Muscle of back (tissue), 11 donors: ENCODE results near the gene SETD5. TPM values are rescaled to one million over a fixed set of nuclear protein-coding genes. Genes with fewer than 3 reads are reported as not detected.
A peak's percentile ranks its signal among the peaks of the same experiment; 100 is the strongest.

Experiments
- DNase-seq, 3 donors: peaks; one replicate each; pipeline versions ENCODE4 v3.0.0 to v3.0.0-alpha.2; 2013
- polyA plus RNA-seq, 10 donors: library from polyadenylated mRNA; unstranded; fragments of 120-200 nt; gene quantifications; one replicate each; pipeline ENCODE4 v1.2.1, GENCODE V29; 2013; ENCODE audit not compliant: insufficient read length in 10 of 10

Gene SETD5
- polyA plus RNA-seq, 10 donors: 78.5 to 150 (median 98.1) TPM

DNA sequence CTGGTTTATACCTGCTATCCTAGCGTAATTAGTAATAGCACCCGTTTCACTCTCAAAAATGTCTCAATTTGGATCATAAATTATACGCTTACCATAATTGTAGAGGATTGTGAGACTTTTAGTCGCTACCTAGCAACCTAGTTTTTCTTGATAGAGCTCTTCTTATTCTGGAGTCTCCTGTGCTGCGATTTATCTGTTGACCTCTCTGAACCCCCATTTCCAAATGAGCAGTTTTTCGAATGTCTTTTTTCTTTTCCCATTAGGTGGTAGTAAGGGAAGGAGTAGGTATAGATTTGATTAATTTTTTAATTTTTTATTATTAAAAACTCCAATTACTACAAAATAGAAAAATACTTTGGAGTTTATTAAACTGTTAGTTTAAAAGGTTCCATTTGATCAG is 10.6 kb downstream of the SETD5 start:
- DNase-seq: no peak

GRCh38 chr3:9408546-9408945 is 11.1 kb downstream of the SETD5 start:
- DNase-seq: no peak

GRCh38 chr3:9409981-9410854 is 12.8 kb downstream of the SETD5 start:
- no peak for DNase-seq

- DNase-seq: no peak
These were observed 13.9 kb downstream of the SETD5 start for GRCh38 chr3:9411302-9411701.

DNA sequence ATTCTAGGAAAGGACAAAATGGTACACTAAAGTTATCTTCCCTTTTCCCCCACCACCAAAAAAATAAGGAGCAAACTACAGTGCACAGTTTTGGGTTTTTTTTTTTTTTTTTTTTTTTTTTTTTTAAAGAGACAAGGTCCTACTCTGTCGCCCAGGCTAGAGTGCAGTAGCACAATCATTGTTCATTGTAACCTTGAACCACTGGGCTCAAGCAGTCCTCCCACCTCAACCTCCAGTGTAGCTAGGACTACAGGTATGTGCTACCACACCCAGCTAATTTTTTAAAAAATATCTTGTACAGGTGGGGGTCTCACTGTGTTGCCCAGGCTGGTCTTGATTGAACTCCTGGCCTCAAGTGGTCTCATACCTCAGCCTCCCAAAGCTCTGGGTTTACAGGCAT is 14.9 kb downstream of the SETD5 start:
- no peak for DNase-seq

DNA sequence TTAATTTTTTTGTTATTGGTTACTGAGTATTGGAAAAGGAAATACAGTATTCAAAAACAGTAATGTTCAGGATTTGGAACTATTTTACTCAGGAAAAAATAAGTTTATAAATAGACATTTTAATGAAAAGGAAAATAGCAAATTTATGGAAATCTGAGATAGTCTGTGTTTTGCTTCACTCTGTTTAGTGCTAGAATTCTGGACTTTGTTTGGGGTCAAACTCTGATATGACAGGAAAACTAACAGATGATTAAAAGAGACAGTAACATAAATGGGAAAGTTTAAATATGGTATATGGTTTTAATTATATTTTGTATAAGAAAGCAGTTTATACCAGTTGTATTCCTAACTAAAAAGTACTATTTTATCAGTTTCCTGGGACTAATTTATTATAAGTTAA is 17.4 kb downstream of the SETD5 start:
- no peak for DNase-seq

DNA sequence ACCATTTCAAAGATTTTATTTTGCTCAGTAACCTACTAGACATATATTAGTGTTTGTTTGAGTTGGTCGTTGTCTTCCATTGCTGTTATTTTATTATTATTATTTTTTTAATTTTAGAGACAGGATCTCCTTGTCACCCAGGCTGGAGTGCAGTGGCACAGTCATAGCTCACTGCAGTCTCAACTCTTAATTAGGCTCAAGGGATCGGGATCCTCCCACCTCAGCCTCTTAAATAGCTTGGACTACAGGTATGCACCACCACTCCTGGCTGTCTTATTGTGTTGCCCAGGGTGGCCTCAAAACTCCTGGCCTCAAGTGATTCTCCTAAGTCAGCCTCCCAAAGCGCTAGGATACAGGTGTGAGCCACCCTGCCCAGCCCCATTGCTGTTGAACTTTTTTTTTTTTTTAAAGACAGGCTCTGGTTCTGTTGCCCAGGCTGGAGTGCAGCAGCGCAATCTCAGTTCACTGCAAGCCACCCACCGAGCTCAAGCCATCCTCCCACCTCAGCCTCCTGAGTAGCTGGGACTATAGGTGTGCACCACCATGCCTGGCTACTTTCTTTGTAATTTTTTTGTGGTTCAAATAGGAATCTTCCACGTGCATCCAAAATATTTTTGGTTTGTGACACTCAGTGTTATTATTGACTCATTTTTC is 18.2 kb downstream of the SETD5 start:
- no peak for DNase-seq

DNA sequence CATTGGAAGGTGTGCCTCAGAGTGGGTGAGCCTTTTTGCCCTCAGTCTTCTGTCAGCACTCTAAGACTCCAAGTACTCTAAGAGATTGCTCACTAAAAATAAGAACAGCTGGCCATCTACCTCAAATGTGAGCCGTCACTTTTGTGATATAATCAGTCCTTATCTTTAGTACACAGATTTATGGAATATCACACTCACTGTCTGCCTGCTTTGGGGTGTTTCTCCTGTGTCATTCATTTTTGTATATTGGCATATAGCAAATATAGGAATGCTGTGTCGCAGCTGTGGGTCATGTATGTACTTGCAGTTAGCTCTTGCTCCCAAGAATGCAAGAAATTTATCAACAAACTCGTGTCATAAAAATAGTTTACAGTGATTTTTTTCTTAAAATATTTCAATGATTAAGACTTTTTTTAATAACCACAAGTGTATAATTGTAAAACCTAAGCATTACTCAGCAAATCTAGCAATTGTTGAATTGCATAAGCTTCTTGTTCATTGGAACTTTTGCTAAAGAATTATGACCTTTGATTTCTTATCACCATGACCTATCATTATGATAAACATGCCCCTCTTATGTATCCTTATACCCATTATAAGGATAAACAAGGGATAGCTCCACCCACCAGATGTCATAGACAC is 18.8 kb downstream of the SETD5 start:
- no peak for DNase-seq

DNA sequence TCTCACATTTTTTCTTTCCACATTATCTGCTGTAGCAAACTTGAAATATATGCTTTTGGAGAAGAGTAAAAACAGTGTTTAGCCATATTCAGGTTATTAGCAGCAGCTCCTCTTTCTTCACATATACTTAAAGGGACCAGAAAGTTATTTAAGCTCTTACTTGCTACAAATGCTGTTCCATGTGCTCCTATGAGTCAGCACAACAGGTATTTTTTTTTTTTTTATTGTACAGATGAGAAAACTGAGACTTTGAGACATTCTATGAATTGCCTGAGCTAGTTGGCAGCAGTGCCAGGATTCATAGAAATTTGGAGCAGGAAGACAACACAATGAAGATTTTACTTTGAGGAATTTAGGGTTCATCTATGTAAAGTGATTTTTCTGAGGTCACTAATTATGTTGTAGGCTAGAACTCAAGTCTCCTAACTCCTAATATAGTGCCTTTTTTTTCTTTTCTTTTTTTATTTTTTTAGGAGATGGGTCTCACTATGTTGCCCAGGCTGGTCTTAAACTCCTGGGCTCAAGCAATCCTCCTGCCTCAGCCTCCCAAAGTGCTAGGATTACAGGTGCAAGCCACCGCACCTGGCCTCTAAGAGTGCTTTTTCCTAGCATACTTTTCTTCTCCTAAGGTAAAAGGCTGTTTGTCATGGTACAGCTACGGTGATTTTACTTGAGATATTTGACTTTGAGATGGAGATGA is 23.6 kb downstream of the SETD5 start:
- no peak for DNase-seq

- peak; percentile 98 for DNase-seq
These were observed 25.5 kb downstream of the SETD5 start for GRCh38 chr3:9422712-9423424.

DNA sequence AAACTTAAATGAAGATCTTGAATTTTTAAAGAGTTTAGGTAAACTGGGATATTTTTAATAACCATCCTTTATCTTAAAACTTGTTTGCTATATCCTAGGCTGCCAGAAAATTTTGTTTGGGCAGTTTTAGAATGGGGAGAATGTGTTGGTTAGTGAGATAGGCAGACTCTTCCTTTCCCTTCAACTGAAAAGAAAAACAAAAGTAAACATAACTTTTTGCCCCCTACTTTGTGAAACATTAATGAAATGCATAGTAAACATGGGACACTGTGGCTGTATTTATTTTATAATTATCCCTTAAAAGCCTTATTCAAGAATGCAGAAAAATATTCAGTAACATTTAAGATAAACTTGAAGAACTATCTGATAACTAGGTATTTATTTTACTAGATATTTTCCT is 31.0 kb downstream of the SETD5 start:
- no peak for DNase-seq

GRCh38 chr3:9430733-9431132 is 33.3 kb downstream of the SETD5 start:
- DNase-seq: no peak

DNA sequence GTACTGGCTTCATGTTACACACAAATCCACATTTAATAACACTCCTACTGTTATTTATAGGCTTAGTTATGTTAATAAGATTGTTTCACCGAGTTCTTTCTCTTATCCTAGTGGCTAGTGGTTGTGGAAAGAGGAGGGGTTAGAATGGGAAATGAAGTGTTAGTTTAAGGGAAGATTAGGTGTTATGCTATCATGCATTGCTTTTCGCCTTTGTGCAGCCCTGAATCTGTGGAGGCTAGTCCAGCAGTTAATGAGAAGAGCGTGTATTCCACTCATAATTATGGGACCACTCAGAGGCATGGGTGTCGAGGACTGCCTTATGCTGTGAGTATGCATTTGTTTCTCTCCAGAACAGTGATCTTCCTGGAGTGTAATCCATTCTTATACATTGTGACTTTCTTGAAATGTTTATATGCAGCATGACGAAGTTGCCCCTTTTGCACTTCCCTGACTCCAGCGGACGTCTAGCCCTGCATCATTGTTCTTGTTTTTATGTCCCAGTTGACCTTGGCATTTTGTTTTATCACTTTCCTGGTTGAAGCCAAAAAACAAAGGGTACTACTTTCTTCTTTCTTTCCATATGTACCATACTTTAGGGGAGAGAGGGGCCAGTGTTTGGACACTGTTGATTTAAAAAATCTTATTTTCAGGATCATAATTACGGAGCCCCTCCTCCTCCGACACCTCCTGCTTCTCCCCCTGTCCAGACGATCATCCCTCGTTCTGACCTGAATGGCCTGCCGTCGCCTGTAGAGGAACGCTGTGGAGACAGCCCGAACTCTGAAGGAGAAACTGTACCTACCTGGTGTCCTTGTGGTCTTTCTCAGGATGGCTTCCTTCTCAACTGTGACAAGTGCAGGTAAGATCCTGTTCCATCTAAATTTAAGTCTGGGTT is 36.5 kb downstream of the SETD5 start:
- DNase-seq: no peak

- DNase-seq: no peak
These were observed 37.9 kb downstream of the SETD5 start for GRCh38 chr3:9435316-9435715.

GRCh38 chr3:9439331-9439730 is 41.9 kb downstream of the SETD5 start:
- no peak for DNase-seq

DNA sequence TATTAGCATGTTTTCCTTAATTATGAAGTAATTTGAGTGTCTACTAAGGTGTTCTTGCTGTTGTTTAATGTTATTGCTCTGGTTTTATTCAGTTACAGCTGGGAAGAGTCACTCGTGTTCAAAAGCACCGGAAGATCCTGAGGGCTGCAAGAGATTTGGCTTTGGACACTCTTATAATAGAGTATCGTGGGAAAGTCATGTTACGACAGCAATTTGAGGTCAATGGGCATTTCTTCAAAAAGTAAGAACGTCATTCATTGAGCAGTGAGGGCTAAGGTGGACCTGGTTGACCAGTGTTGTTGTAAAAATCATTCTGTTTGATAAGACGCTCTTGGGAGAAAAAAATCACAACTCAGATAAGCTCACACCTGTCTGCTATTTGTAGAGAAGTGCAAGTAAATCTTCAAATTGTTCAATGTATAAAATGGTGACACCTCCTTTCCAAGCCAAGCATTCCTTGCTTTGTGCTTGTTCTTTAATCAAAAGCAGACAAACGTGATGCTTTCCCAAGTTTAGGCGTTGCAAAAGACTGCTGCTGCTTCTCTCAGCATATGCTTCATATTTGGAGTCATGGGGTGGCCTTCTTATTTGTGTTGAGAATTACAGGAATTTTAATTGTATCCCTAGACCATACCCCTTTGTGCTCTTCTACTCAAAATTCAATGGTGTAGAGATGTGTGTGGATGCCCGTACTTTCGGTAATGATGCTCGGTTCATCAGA is 44.2 kb downstream of the SETD5 start:
- DNase-seq: no peak

GRCh38 chr3:9448071-9448470 is 50.7 kb downstream of the SETD5 start:
- no peak for DNase-seq

DNA sequence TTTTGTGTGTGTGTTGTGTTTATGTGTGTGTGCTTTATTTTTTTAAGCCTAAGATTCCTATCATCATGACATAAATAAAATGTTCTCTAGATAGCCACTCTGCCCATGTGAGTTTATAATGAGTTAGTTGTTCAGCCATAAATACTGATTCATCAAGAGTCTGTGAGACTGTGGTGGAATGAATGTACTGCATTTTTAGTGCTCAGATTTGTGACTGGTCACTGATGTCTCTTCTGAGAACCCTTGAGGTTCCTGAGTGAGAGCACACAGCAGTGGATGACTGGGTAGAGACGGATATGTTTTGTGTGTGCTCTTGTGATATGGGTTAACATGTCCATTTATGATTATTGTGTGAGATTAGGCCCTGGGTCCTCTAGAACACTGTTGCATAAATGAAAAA is 51.2 kb downstream of the SETD5 start:
- DNase-seq: no peak

DNA sequence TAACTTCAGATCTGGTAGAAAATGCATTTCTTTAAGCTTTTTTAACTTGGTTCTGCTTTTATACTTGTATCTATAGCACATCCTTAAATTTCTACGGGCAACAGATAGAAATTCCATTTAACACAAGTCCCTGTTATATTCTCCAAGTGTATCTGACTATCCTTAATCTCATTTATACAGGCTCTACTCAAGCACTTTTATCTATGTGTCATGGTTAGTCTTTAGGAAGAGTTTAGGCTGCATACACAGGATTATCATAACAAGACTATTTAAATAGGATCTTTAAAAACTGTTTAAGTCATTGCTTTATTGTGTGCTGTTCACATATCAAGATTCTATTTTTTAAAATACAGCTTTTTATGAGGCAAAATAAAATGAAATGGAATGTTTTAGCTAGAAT is 52.7 kb downstream of the SETD5 start:
- DNase-seq: no peak

DNA sequence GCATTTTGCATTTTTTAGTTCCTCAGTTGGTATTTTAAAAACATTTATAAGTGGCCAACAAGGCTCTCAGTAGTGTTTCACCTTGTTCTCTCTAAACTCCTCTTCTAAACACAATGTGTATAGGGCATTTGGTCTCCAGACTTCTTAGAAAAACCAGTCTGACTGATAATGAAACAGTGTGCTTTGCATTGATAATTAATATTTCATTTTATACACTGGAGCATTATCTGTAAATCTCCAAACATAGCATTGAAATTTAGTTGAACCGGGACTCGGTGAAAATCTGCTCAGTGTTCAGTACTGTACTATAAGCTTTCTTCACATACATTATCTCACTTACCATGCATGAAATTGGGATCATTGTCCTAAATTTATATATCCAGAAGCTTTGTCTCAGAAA is 53.6 kb downstream of the SETD5 start:
- no peak for DNase-seq
